H1 (cell line): ENCODE measurements around the gene AHNAK2. TPM values are rescaled to one million over a fixed set of nuclear protein-coding genes. Genes with fewer than 3 reads are reported as not detected.

Source experiments
- CTCF ChIA-PET: fragments of 300-600 bp; sonication (Branson Sonifier 250); formaldehyde crosslinking; loops from one replicate; lab custom pipeline; 2021; ENCODE audit not compliant: partially characterized antibody; lab: Charles Lee
- POLR2A ChIA-PET: fragments of 300-600 bp; sonication (Branson Sonifier 250); formaldehyde crosslinking; loops from one replicate; lab custom pipeline; 2021; ENCODE audit warnings: inconsistent platforms; ENCODE audit not compliant: partially characterized antibody; lab: Charles Lee
- DNase-seq, 2 experiments: peaks; one replicate each; pipeline versions ENCODE4 v3.0.0 to v3.0.0-alpha.2; 2010 to 2022; ENCODE audit warnings: low spot score in 2 of 2, low read depth in 1 of 2, mixed read lengths in 1 of 2
- FAIRE-seq: peaks from 2 replicates; lab custom pipeline; 2011; peaks lifted over from hg19 to GRCh38; lab: Jason Lieb, UNC
- H2AFZ ChIP-seq: 2 replicates; pipeline ENCODE4 v1.8.1; 2012; ENCODE audit warnings: low read length, inconsistent platforms
- H2AK5ac ChIP-seq: 2 replicates; pipeline ENCODE4 v1.6.1; 2013; ENCODE audit warnings: low read depth, low read length
- H2BK120ac ChIP-seq: replicated peaks from 2 replicates; pipeline ENCODE3; 2013; ENCODE audit warnings: low read depth, low read length, inconsistent platforms
- H2BK12ac ChIP-seq: 2 replicates; pipeline ENCODE4 v1.6.1; 2013; ENCODE audit warnings: low read depth, low read length
- H2BK15ac ChIP-seq: 2 replicates; pipeline ENCODE4 v1.6.1; 2013; ENCODE audit warnings: low read length
- H2BK20ac ChIP-seq: 2 replicates; pipeline ENCODE4 v1.6.1; 2013; ENCODE audit warnings: low read length
- H2BK5ac ChIP-seq: 2 replicates; pipeline ENCODE4 v1.6.1; 2013; ENCODE audit warnings: low read depth, low read length
- H3K14ac ChIP-seq: 2 replicates; pipeline ENCODE4 v1.6.1; 2013; ENCODE audit warnings: inconsistent platforms; ENCODE audit not compliant: insufficient read length
- H3K18ac ChIP-seq: 2 replicates; pipeline ENCODE4 v1.6.1; 2013; ENCODE audit warnings: low read length; ENCODE audit errors: extremely low read depth
- H3K23ac ChIP-seq: 2 replicates; pipeline ENCODE4 v1.6.1; 2013; ENCODE audit warnings: inconsistent platforms; ENCODE audit not compliant: insufficient read length
- H3K23me2 ChIP-seq: 2 replicates; pipeline ENCODE4 v1.6.1; 2013; ENCODE audit warnings: low read depth, low read length
- H3K27ac ChIP-seq: 2 replicates; pipeline ENCODE4 v1.6.1; 2011; ENCODE audit warnings: low read depth, low read length, inconsistent platforms
- H3K27me3 ChIP-seq, 4 experiments: replicated peaks in 1 of 4; 1 replicate in 1 of 4; 2 replicates in 3 of 4; pipeline versions ENCODE4 v1.6.1 to v1.8.1; 2011 to 2013; ENCODE audit warnings: low read length in 3 of 4, mild to moderate bottlenecking in 3 of 4, inconsistent platforms in 2 of 4, mixed read lengths in 2 of 4, moderate library complexity in 1 of 4; ENCODE audit not compliant: control insufficient read depth in 3 of 4, insufficient read depth in 3 of 4; ENCODE audit errors: extremely low read depth in 1 of 4
- H3K36me3 ChIP-seq, 4 experiments: 2 replicates each; pipeline versions ENCODE4 v1.6.1 to v1.8.1; 2011 to 2013; ENCODE audit warnings: mild to moderate bottlenecking in 4 of 4, low read length in 3 of 4, moderate library complexity in 2 of 4, control low read depth in 1 of 4, inconsistent platforms in 1 of 4; ENCODE audit not compliant: insufficient read depth in 4 of 4, control insufficient read depth in 2 of 4
- H3K4ac ChIP-seq: replicated peaks from 2 replicates; pipeline ENCODE3; 2013; ENCODE audit warnings: low read length, low read depth, mixed read lengths, inconsistent platforms; ENCODE audit not compliant: insufficient read length
- H3K4me1 ChIP-seq, 4 experiments: replicated peaks in 1 of 4; 1 replicate in 1 of 4; 2 replicates in 3 of 4; pipeline versions ENCODE4 v1.6.1 to v1.8.1; 2011 to 2013; ENCODE audit warnings: low read length in 3 of 4, inconsistent platforms in 2 of 4, mixed read lengths in 1 of 4; ENCODE audit not compliant: insufficient read depth in 4 of 4, control insufficient read depth in 3 of 4
- H3K4me2 ChIP-seq, 2 experiments: 2 replicates each; pipeline versions ENCODE4 v1.6.1 to v1.8.1; 2011 to 2013; ENCODE audit warnings: low read depth in 2 of 2, low read length in 2 of 2, control low read depth in 1 of 2, inconsistent platforms in 1 of 2, mild to moderate bottlenecking in 1 of 2; ENCODE audit not compliant: insufficient read depth in 1 of 2
- H3K4me3 ChIP-seq, 4 experiments: fragments of 200-600, 300-600 bp in 1 of 4; sonication (generic), shearing (Covaris generic), sonication (Bioruptor Twin) in 1 of 4; 2 replicates each; pipeline versions ENCODE4 v1.5.1 to v1.8.1; 2011 to 2016; ENCODE audit warnings: low read length in 4 of 4, low read depth in 3 of 4, control low read depth in 2 of 4, inconsistent platforms in 2 of 4, mild to moderate bottlenecking in 2 of 4, mixed read lengths in 1 of 4, moderate library complexity in 1 of 4; ENCODE audit not compliant: insufficient read depth in 2 of 4; ENCODE audit errors: extremely low read depth in 1 of 4
- H3K56ac ChIP-seq: replicated peaks from 2 replicates; pipeline ENCODE3; 2013; ENCODE audit warnings: low read depth, mild to moderate bottlenecking, mixed read lengths, low read length, inconsistent platforms; ENCODE audit not compliant: insufficient read length
- H3K79me1 ChIP-seq: 2 replicates; pipeline ENCODE4 v1.6.1; 2013; ENCODE audit warnings: low read depth, low read length, control low read depth
- H3K79me2 ChIP-seq, 2 experiments: 2 replicates each; pipeline versions ENCODE4 v1.6.1 to v1.8.1; 2012 to 2013; ENCODE audit warnings: low read length in 2 of 2, mild to moderate bottlenecking in 2 of 2, inconsistent platforms in 1 of 2; ENCODE audit not compliant: insufficient read depth in 2 of 2, control insufficient read depth in 1 of 2
- H3K9ac ChIP-seq, 4 experiments: replicated peaks in 1 of 4; 1 replicate in 1 of 4; 2 replicates in 3 of 4; pipeline versions ENCODE4 v1.6.1 to v1.8.1; 2011 to 2013; ENCODE audit warnings: low read depth in 3 of 4, low read length in 3 of 4, control low read depth in 2 of 4, mild to moderate bottlenecking in 2 of 4, moderate library complexity in 2 of 4, inconsistent platforms in 1 of 4; ENCODE audit errors: extremely low read depth in 1 of 4
- H3K9me3 ChIP-seq, 2 experiments: 2 replicates each; pipeline versions ENCODE4 v1.6.1 to v1.8.1; 2012 to 2013; ENCODE audit warnings: mild to moderate bottlenecking in 2 of 2, moderate library complexity in 2 of 2, control low read depth in 1 of 2, inconsistent platforms in 1 of 2, low read depth in 1 of 2, low read length in 1 of 2, mixed read lengths in 1 of 2; ENCODE audit not compliant: insufficient read depth in 2 of 2
- H4K20me1 ChIP-seq, 2 experiments: replicated peaks in 1 of 2; 2 replicates each; pipeline versions ENCODE3 to v1.8.1; 2011 to 2013; ENCODE audit warnings: inconsistent platforms in 2 of 2, low read length in 2 of 2, mild to moderate bottlenecking in 1 of 2; ENCODE audit not compliant: insufficient read depth in 2 of 2, control insufficient read depth in 1 of 2
- H4K5ac ChIP-seq: 2 replicates; pipeline ENCODE4 v1.6.1; 2013; ENCODE audit warnings: low read length, low read depth, mixed read lengths, inconsistent platforms; ENCODE audit not compliant: insufficient read length
- H4K8ac ChIP-seq: 2 replicates; pipeline ENCODE4 v1.8.0; 2013; ENCODE audit warnings: mild to moderate bottlenecking, moderate library complexity, low read length, inconsistent platforms; ENCODE audit not compliant: insufficient read depth; ENCODE audit errors: extremely low read depth
- H4K91ac ChIP-seq: replicated peaks from 2 replicates; pipeline ENCODE3; 2013; ENCODE audit warnings: low read length, mixed read lengths, inconsistent platforms; ENCODE audit not compliant: insufficient read length
- GABPA ChIP-seq: IDR thresholded peaks from 2 replicates; pipeline ENCODE4 v1.6.1; 2011; ENCODE audit warnings: mild to moderate bottlenecking, low read length, moderate library complexity, borderline replicate concordance; ENCODE audit not compliant: insufficient read depth
- RAD21 ChIP-seq, 2 experiments: IDR thresholded peaks in 1 of 2; conservative IDR thresholded peaks in 1 of 2; 2 replicates each; pipeline ENCODE4 v1.6.1; 2011; ENCODE audit warnings: low read depth in 2 of 2, low read length in 2 of 2, improper control_type of control experiment in 1 of 2, inconsistent platforms in 1 of 2, mild to moderate bottlenecking in 1 of 2, moderate library complexity in 1 of 2
- WGBS, 2 experiments: shearing (Covaris generic) in 1 of 2; methylation state at CpG; one replicate each; pipeline versions ENCODE4 v1.1.6 to v1.1.7; 2013 to 2015; ENCODE audit warnings: low lambda C conversion rate in 2 of 2, mixed read lengths in 2 of 2, inconsistent platforms in 1 of 2, low coverage in 1 of 2, missing lambda C conversion rate in 1 of 2; ENCODE audit not compliant: insufficient replicate concordance in 2 of 2, insufficient coverage in 1 of 2, insufficient read length in 1 of 2; ENCODE audit errors: extremely low coverage in 1 of 2, missing lambda C conversion rate in 1 of 2; 5-methylcytosine and 5-hydroxymethylcytosine counted together
- polyA plus RNA-seq, 7 experiments: library from polyadenylated mRNA; depleted of rRNA in 3 of 7; stranded (reverse) in 5 of 7; unstranded in 2 of 7; fragments of >200 nt in 5 of 7; fragments of 200-250 nt in 2 of 7; gene quantifications; 1 replicate in 5 of 7; 2 replicates in 1 of 7; 4 replicates in 1 of 7; pipeline versions ENCODE4 v1.2.1 to v1.2.3, GENCODE V29; 2011 to 2013; ENCODE audit warnings: missing spikeins in 2 of 7, mixed read lengths in 2 of 7
- total RNA-seq: library from RNA; stranded (reverse); fragmentation: NEBNext Ultra II Directional; extraction: Animal tissue kit (Norgen Biotek cat#: 25700); gene quantifications from 2 replicates; pipeline ENCODE4 v1.2.1, GENCODE V29; 2021
- TF ChIP-seq, protein P1 (sequence below), 3 experiments: IDR thresholded peaks; 1 replicate in 2 of 3; 2 replicates in 1 of 3; pipeline versions ENCODE4 v1.5.1 to v1.6.1; 2011; ENCODE audit warnings: low read length in 3 of 3, mild to moderate bottlenecking in 3 of 3, inconsistent platforms in 2 of 3, low read depth in 1 of 3, moderate library complexity in 1 of 3; ENCODE audit not compliant: insufficient read depth in 1 of 3; ENCODE audit errors: control extremely low read depth in 1 of 3

AHNAK2 gene
- total and polyA plus RNA-seq, 2 of the 8 experiments (the other 6 are each of a cell fraction or from before 2014, with no cell fraction given) = 0.95 to 2.0 TPM

DNA sequence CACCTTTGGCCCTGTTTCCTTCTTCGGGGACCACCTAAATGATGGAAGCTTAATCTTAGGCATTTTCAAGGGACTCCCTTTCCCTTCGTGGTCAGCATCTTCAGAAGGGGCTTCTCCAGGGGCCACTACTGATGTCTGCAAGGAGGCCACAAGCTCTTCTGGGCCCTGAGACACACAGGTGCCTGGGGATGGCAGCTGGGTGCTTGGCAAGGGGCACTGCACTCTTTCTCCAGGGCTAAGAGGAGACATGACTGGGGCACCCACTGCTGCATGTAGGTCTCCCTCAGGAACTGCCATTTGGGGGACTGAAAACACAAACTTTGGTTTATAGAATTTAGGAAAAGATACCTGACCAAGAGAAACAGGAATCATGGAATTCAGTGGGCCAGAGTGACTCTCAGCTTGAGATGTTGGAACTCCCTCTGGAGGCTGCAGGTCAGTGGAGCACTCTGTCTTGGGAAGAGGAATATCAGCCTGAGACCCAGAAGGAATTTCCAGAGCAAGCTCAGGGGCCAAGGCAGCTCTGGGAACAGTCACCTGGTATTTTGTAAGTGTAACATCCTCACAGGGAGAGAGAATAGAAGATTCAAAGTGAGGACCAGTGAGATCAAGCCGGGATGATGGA, 37.5 kb downstream of the AHNAK2 start:
- H2BK20ac ChIP-seq = no peak overlapping the region
- no peak overlapping the region for H2BK15ac ChIP-seq
- H3K56ac ChIP-seq = no peak overlapping the region
- H3K4me2 ChIP-seq = no peak overlapping the region
- no peak overlapping the region for H2BK120ac ChIP-seq
- H4K5ac ChIP-seq = no peak overlapping the region
- H3K14ac ChIP-seq = no peak overlapping the region
- no peak for DNase-seq
- no peaks in the 10 kb centered on the region for H3K23me2 ChIP-seq
- no peak overlapping the region for H3K23ac ChIP-seq
- no peak overlapping the region for H4K8ac ChIP-seq
- no peak overlapping the region for H2BK5ac ChIP-seq
- no peak overlapping the region for H4K91ac ChIP-seq
- 83% methylated on average over 3 of the region's 3 CpGs; no CpG with 5 or more reads in 1 of the 2 experiments for WGBS, 2 experiments
- no peak overlapping the region for H2AFZ ChIP-seq
- no peaks in the 10 kb centered on the region for H3K36me3 ChIP-seq
- H3K27me3 ChIP-seq = peaks cover 0 to 40% (median 13%) of the 10 kb centered on the region in 4 experiments; a peak in 6 of 7 replicates
- H3K4ac ChIP-seq = no peak overlapping the region
- H3K9ac ChIP-seq = no peak overlapping the region
- peaks cover 0 to 33% of the 10 kb centered on the region in 2 experiments; a peak in 1 of 4 replicates for H3K9me3 ChIP-seq
- no peak overlapping the region for H3K4me3 ChIP-seq
- H3K18ac ChIP-seq = no peak overlapping the region
- no peaks in the 10 kb centered on the region for H4K20me1 ChIP-seq
- no peaks in the 10 kb centered on the region for H3K4me1 ChIP-seq
- H2BK12ac ChIP-seq = no peak overlapping the region
- TF ChIP-seq, protein P1, sequence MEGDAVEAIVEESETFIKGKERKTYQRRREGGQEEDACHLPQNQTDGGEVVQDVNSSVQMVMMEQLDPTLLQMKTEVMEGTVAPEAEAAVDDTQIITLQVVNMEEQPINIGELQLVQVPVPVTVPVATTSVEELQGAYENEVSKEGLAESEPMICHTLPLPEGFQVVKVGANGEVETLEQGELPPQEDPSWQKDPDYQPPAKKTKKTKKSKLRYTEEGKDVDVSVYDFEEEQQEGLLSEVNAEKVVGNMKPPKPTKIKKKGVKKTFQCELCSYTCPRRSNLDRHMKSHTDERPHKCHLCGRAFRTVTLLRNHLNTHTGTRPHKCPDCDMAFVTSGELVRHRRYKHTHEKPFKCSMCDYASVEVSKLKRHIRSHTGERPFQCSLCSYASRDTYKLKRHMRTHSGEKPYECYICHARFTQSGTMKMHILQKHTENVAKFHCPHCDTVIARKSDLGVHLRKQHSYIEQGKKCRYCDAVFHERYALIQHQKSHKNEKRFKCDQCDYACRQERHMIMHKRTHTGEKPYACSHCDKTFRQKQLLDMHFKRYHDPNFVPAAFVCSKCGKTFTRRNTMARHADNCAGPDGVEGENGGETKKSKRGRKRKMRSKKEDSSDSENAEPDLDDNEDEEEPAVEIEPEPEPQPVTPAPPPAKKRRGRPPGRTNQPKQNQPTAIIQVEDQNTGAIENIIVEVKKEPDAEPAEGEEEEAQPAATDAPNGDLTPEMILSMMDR (IDR thresholded peaks at IDR 0.05; ENCODE audit: control extremely low read depth in 1 of 3, insufficient read depth in 1 of 3, low read depth in 1 of 3, low read length in 3 of 3) = peak; percentile 32 to 49 (median 43)
- TF ChIP-seq GABPA (no peak), RAD21 (IDR thresholded peaks at IDR 0.05 in 1 of 2, conservative IDR thresholded peaks at IDR 0.05 in 1 of 2; ENCODE audit: low read depth in 2 of 2, low read length in 2 of 2) (peak; percentile 55 to 61)
- H3K27ac ChIP-seq = no peak overlapping the region
- no peaks in the 10 kb centered on the region for H3K79me1 ChIP-seq
- no peak for FAIRE-seq
- H2AK5ac ChIP-seq = no peak overlapping the region
- CTCF ChIA-PET = interaction anchor here (1.0 to 2.7 kb wide), 11 partner anchors 15 to 331 kb away, joined by 3 to 9 read pairs (median 5); no protein-coding TSS in a partner anchor
- H3K79me2 ChIP-seq = no peaks in the 10 kb centered on the region
- POLR2A ChIA-PET = no interaction called here
